ENCODE results near the gene TTLL1.
A peak's percentile ranks its signal among the peaks of the same experiment; 100 is the strongest.
"Not testable (repeated sequence)": the region's sequence is repeated elsewhere in the genome, so short reads cannot be mapped to it uniquely, and the experiment has no call there.

TTLL1 gene

DNA sequence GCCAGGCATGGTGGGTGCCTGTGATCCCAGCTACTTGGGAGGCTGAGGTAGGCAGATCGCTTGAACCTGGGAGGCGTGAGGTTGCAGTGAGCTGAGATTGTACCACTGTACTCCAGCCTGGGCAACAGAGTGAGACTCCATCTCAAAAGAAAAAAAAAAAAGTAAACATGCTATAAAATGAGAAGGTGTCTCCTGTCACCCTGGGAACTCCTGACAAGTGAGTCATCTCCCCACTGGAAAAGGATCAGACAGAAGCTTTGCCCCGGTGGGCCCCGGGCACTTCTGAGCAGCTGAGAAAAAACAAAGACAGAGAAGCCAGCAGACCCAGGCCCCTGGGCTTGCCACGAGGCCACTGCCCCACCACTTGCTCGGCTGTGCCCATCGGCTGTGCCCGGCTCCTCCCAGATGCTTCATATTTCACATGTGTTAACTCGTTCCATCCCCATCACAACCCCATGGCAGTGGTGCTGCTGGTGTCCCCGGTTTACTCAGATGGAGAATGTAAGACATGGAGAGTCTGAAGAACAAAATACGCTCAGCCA lies 22.3 kb downstream of the TTLL1 start:
- DNase-seq (ENCODE audit: low spot score), result no peak

DNA sequence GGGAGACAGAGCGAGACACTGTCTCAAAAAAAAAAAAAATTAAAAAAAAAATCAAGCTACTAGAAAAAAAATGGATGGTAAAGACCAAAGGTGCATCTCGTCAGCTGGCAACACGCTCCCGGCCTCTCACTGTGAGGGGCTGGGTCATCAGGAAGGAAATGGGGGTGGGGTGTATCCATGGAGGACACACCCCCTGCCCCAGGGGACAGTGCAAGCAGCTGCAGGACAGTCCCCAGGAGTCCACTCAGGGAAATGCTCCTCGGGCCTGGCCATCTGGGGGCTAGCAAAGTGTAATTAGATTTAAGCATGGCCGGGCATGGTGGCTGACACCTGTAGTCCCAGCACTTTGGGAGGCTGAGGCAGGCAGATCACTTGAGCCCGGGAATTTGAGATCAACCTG lies 23.1 kb downstream of the TTLL1 start:
- DNase-seq (ENCODE audit: low spot score), result no peak

- peak; percentile 41 for DNase-seq (ENCODE audit: low spot score)
Measured at GRCh38 chr22:43060183-43060582, 29.0 kb downstream of the TTLL1 start.

- no peak for DNase-seq (ENCODE audit: low spot score)
Measured at GRCh38 chr22:43057641-43058040, 31.6 kb downstream of the TTLL1 start.

DNA sequence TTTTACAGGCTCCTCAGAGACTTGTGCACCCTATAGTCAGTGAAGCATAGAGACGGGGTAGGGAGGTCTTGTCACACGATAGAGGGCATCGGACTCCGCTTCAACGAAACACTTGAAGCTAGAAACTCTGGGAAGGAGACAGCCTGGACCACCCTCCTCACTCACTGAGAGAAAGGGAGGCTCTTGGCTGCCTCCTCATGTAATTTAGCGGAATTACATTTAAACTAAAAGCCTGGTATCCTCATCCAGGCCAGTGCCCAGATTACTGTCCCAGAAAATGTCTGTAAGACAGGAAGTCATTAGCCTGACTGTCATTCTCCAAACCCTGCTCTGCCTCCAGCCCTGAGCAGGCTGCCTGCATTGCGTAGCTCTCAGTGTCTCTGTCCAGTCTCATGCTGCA lies 36.0 kb downstream of the TTLL1 start:
- no peak for DNase-seq (ENCODE audit: low spot score)

DNA sequence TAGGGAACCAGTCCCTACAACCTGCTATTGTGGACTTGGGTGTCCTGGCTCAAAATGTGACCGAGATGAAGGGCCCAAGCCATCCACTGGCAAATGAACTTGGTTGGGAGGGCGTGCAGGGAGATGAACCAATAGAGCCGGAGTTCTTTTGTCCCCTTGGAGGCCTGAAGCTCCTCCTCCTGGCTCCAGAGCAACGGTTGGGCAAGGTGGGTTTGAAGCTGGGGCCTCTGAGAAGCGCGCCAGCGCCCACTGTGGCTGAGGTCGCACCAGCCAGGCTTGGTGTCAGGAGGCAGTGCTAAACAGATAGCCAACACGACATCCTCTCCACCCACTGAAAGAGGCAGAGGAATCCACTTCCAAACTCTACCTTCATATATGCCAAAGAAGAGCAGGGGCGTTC lies 38.2 kb downstream of the TTLL1 start:
- DNase-seq (ENCODE audit: low spot score), result no peak

GRCh38 chr22:43047605-43048004 lies 41.6 kb downstream of the TTLL1 start:
- no peak for DNase-seq (ENCODE audit: low spot score)

DNA sequence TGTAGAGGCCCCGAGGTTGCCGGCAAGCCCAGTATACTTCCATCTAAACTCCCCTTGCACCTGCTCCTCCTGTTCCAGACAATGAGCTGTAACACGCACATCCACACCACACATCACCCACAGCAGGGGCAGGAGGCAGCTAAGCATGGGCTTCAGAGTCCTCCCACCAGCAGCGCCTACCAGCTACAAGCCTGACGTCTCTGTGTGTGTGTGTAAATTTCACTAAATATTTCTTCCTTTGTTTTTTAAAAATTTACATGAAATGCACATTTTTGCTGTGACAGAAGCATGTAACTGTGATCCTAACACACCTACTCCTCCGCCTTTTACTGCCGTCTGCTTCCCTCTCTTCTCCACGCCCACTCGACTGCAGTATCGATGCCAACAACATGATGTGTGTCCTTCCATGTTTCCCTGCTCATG lies 44.9 kb downstream of the TTLL1 start:
- no peak for DNase-seq (ENCODE audit: low spot score)

DNA sequence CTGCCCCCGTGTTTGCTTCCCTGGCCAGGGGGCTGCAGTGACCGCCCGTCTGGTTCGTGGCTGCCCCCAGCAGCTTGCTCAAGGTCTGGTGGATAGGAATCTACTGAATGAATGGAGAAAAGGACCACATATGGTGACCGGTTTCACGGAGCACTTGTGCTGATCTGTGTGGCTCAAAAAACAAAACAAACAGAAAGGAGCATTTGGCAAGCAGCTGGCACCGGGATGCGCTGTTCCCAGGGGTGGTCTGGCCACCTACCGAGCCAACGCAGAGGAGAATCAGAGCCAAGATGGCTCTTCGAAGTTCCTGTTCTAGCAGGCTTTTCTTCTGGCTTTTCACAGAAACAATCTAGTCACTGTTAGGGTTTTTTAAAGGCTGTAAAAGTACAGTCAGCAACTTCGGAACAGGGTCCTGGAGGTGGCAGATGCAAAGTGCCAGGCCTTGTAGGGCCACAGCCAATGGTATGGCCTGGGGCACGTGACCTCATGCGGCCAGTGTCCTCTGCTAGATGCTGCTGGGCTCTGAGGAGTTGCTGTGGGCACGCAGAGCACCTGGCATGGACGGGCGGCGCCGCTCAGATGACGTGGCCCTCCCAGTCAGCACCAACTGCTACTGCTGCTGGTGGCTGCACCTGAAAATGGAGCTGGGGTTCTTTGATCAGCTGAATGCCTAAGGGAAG lies 47.0 kb downstream of the TTLL1 start:
- no peak for DNase-seq (ENCODE audit: low spot score)

DNA sequence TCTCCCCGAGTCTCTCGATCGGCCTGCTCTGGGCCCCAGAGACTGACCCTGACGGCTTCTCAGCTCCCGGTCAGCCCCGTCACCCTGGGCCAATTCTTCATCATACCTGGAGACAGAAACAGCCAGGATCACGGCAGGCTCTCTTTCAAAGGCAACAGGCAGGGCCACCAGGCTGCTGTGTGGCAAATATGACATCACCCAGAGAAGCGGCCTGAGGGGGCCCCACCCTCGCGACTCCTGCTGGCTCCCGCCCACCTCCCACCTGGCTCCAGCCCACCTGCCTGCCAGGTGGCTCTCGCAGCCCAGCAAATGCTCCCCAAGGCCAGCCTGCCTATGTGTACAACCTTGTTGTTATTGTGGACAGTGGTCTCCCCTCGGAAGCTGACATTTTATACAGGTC lies 49.4 kb downstream of the TTLL1 start:
- no peak for DNase-seq (ENCODE audit: low spot score)

GRCh38 chr22:43038325-43038724 lies 50.9 kb downstream of the TTLL1 start:
- DNase-seq (ENCODE audit: low spot score), result no peak

DNA sequence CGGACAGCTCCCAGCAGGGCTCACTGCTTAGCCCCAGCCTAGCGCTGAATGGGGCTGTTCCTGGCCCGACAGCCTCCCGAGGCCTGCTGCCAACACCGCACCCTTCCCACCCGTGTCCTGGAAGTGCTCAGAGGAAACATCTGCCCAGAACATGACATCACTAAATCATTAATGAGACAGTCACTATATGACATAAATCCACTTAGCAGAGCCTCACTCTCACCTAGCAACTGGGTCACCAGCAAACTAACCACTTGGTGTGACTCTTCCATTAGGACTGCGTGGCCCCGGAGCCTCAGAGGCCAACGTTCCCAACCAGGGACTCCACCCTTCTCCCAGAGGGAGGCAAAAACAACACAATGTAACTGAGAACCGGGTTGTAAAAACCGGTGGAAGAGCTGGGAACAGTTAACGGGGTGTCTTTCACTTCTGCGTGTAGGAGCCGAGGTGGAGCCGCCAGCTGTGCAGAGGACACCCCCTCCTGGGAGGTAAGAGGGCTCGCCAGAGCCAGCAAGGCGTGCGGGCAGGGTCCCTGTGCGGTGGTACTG lies 52.8 kb downstream of the TTLL1 start:
- no peak for DNase-seq (ENCODE audit: low spot score)

GRCh38 chr22:43035250-43035649 lies 53.9 kb downstream of the TTLL1 start:
- no peak for DNase-seq (ENCODE audit: low spot score)

DNA sequence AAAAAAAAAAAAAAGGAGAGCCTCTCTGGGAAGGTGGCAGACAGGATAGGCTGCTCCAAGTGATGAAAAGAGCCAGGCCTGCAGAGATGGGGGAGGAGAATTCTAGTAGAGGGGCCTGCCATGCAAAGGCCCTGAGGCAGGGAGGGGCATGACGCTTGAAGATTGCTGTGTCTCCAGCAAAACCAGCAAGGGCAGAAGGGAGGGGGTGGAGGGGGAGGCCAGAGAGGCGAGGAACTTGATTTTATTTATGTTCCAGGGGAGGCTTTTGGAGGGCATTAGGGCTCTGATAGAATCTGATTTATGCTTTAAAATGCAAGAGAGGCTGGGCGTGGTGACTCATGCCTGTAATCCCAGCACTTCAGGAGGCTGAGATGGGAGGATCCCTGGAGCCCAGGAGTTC lies 57.6 kb downstream of the TTLL1 start:
- DNase-seq (ENCODE audit: low spot score), result no peak

GRCh38 chr22:43018615-43019014 lies 70.6 kb downstream of the TTLL1 start:
- DNase-seq (ENCODE audit: low spot score), result no peak

DNA sequence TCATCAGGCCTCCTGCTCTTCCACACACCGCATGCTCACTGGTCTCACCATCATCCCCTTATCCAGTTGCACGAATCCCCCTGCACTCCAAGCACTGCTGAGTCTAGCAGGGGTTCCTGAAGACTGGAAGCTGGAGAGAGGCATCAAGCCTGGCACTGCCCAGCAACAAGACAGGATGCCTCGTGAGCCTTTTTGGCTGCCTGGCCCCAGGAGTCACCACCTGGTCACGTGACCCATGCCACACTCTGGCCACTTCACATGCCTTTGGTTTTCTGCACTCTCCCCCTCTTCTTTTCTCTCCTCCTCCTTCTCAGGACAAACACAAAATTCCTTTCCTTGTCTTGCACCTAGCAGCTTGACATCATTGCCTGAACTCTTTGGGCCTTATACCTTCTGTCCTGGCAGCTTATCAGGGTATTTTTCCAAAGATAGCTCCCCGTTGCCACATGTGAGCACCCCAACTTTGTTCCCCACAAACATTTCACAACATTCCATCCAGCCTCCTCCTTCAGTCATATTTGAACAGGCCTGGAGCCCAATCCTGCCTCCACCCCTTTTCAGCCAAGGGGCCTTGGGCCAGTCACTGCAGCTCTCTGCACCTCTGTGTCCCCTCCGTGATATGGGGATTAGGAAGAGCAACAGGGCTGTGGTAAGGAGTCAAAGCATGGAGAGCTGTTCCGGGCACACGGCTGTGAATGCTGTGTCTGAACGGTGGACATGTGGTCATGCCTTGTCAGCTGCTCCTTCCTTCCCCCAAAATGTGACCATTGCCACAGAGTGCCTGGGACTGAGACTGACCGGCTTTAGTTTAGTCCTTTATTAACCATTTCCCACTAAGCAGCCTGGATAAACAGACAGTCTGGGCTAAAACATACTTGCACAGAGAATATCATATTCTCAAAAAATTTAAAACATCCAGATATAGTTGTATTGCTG lies 71.4 kb downstream of the TTLL1 start:
- no peak for DNase-seq (ENCODE audit: low spot score)

DNA sequence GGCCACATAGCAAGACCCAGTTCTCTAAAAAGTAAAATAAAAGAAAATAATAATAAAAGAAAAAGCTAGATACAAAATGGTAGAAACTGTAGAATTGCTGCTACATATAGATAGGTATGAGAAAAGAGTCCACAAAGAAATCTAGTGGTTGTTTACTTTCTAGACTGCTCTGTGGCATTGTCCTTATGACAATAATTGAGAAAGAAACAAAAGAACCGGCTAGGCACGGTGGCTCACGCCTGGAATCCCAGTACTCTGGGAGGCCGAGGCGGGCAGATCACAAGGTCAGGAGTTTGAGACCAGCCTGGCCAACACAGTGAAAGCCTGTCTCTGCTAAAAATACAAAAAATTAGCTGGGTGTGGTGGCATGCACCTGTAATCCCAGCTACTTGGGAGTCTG lies 73.0 kb downstream of the TTLL1 start:
- not testable (repeated sequence) for DNase-seq (ENCODE audit: low spot score)

DNA sequence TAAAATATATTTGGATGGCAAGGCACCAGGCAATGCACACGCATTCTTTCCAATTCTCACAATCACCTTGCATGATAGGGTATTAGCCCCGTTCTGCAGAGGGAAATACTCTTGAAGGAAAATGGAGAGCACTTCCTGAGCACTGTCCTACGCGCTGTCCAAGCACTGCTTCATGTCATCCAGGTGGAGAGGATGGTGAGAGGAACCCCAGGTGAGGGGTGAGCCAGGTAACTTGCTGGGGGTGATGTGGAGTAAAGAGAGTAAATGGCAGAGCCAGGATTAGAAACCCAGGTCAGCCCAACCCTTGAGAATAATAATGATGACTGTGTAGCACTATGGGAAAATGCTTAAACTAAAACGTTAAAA lies 73.5 kb downstream of the TTLL1 start:
- DNase-seq (ENCODE audit: low spot score), result no peak

- DNase-seq (ENCODE audit: low spot score), result peak; percentile 98
Measured at GRCh38 chr22:43014869-43015676, 74.1 kb downstream of the TTLL1 start, which contains the start of gene PACSIN2. Gene PACSIN2 (minus strand): TSS chr22:43015149. CDS start chr22:42912080, 103,069 bp downstream.

DNA sequence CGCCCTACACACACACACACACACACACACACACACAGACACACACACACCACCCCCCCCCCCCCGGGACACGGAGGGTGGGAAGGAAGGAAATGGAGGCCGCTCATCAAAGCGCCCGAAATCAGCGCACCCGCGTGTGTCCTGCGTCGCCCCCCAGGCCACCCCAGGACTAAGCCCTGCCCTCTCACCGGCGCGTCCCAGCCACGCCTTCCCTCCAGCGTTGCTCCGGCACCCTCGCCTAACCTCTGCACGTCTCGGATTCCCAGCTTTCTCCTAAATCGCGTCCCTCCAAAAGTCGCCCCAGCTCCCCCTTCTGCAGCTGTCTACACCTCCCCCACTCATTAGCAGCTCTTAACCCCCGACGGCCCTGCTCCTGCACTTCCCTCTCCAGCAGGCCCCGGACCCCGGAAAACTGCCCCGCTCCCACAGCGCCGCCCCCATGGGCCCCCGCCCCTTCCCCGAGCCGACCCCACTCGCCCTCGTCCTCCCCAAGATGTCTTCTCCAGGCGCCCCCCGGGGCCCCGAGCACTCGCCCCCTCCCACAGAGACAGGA lies 74.8 kb downstream of the TTLL1 start:
- DNase-seq (ENCODE audit: low spot score), result no peak
